ENCODE measurements around the gene EI24. TPM values are rescaled to one million over a fixed set of nuclear protein-coding genes. Genes with fewer than 3 reads are reported as not detected.

Gene EI24
- total and polyA plus RNA-seq, 2 of the 8 experiments (the other 6 are each of a cell fraction or from before 2014, with no cell fraction given): 135 to 264 TPM

DNA sequence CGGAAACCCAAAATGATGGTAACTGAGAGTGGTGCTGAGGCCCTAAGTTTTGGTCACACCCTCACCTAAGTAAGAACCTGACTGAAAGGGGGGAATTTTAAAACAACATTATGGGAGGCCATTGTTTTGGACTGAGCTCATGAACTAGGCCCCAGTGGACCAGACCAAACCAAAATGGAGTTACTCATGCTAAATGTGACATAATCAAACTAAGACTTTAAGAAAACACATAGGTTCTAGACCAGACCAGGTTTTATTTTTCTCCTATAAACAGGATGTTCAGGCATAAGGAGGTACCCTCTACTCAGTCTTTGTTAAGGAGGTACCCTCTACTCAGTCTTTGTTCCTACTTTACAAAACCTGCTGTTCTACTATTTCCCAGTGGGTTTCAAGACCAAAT lies 7.4 kb upstream of the EI24 start:
- FAIRE-seq (no peak), DNase-seq (ENCODE audit: low read depth in 1 of 2, low spot score in 2 of 2) (no peak)
- no peak overlapping the region for H4K91ac ChIP-seq (replicated peaks; ENCODE audit: insufficient read length, low read length)
- H4K8ac ChIP-seq (ENCODE audit: extremely low read depth, insufficient read depth, low read length): no peak overlapping the region
- no peak overlapping the region for H2BK5ac ChIP-seq (ENCODE audit: low read depth, low read length)
- no peak overlapping the region for H3K56ac ChIP-seq (replicated peaks; ENCODE audit: insufficient read length, low read depth, low read length)
- no peak overlapping the region for H3K14ac ChIP-seq (ENCODE audit: insufficient read length)
- H4K20me1 ChIP-seq (replicated peaks in 1 of 2; ENCODE audit: control insufficient read depth in 1 of 2, insufficient read depth in 2 of 2, low read length in 2 of 2): no peaks in the 10 kb centered on the region
- H3K4me2 ChIP-seq (ENCODE audit: insufficient read depth in 1 of 2, low read depth in 2 of 2, low read length in 2 of 2): no peak overlapping the region
- no peaks in the 10 kb centered on the region for H3K79me2 ChIP-seq (ENCODE audit: control insufficient read depth in 1 of 2, insufficient read depth in 2 of 2, low read length in 2 of 2)
- no peak overlapping the region for H2BK20ac ChIP-seq (ENCODE audit: low read length)
- TF ChIP-seq CHD2 (IDR thresholded peaks at IDR 0.05; ENCODE audit: low read length) (no peak), POU5F1 (IDR thresholded peaks at IDR 0.05; ENCODE audit: low read depth, low read length) (no peak), YY1 (IDR thresholded peaks at IDR 0.05; ENCODE audit: low read depth, low read length) (no peak), SUZ12 (IDR thresholded peaks at IDR 0.05; ENCODE audit: low read length) (no peak), PHF8 (conservative IDR thresholded peaks at IDR 0.05; ENCODE audit: low read depth, low read length) (no peak), NRF1 (IDR thresholded peaks at IDR 0.05; ENCODE audit: low read depth, low read length) (no peak), SAP30 (IDR thresholded peaks at IDR 0.05; ENCODE audit: insufficient read depth, insufficient replicate concordance, low read length) (no peak), KDM1A (IDR thresholded peaks at IDR 0.05; ENCODE audit: borderline replicate concordance, low read length) (no peak), ZNF274 (IDR thresholded peaks at IDR 0.05; ENCODE audit: borderline replicate concordance, extremely low read depth, low read length) (no peak), EZH2 (IDR thresholded peaks at IDR 0.05; ENCODE audit: low read depth, low read length, severe bottlenecking) (no peak), TEAD4 (IDR thresholded peaks at IDR 0.05; ENCODE audit: low read depth, low read length) (no peak), CTBP2 (IDR thresholded peaks at IDR 0.05; ENCODE audit: borderline replicate concordance, insufficient read depth, insufficient read length, low read length) (no peak), NANOG (IDR thresholded peaks at IDR 0.05; ENCODE audit: insufficient read depth, low read depth, low read length, poor library complexity, severe bottlenecking) (no peak), KDM4A (IDR thresholded peaks at IDR 0.05; ENCODE audit: low read depth, low read length, severe bottlenecking) (no peak), CEBPB (IDR thresholded peaks at IDR 0.05; ENCODE audit: low read depth, low read length) (no peak)
- no peak overlapping the region for H2AK5ac ChIP-seq (ENCODE audit: low read depth, low read length)
- no peak overlapping the region for H4K5ac ChIP-seq (ENCODE audit: insufficient read length, low read depth, low read length)
- no peak overlapping the region for H2BK15ac ChIP-seq (ENCODE audit: low read length)
- H3K27ac ChIP-seq (ENCODE audit: low read depth, low read length): no peak overlapping the region
- H2BK12ac ChIP-seq (ENCODE audit: low read depth, low read length): no peak overlapping the region
- no peaks in the 10 kb centered on the region for H3K23me2 ChIP-seq (ENCODE audit: low read depth, low read length)
- H3K36me3 ChIP-seq (ENCODE audit: control insufficient read depth in 2 of 4, insufficient read depth in 4 of 4, low read length in 3 of 4): no peaks in the 10 kb centered on the region
- no peak overlapping the region for H3K4ac ChIP-seq (replicated peaks; ENCODE audit: insufficient read length, low read depth, low read length)
- no peak overlapping the region for H3K4me3 ChIP-seq (ENCODE audit: extremely low read depth in 1 of 4, insufficient read depth in 2 of 4, low read depth in 3 of 4, low read length in 4 of 4)
- H3K9ac ChIP-seq (replicated peaks in 1 of 4; ENCODE audit: extremely low read depth in 1 of 4, low read depth in 3 of 4, low read length in 3 of 4): no peak overlapping the region
- no peak overlapping the region for H3K18ac ChIP-seq (ENCODE audit: extremely low read depth, low read length)
- H3K79me1 ChIP-seq (ENCODE audit: low read depth, low read length): no peaks in the 10 kb centered on the region
- H3K4me1 ChIP-seq (replicated peaks in 1 of 4; ENCODE audit: control insufficient read depth in 3 of 4, insufficient read depth in 4 of 4, low read length in 3 of 4): no peaks in the 10 kb centered on the region
- H3K9me3 ChIP-seq (ENCODE audit: insufficient read depth in 2 of 2, low read depth in 1 of 2, low read length in 1 of 2): no peaks in the 10 kb centered on the region
- H2BK120ac ChIP-seq (replicated peaks; ENCODE audit: low read depth, low read length): no peak overlapping the region
- WGBS, 2 experiments (ENCODE audit: extremely low coverage in 1 of 2, insufficient coverage in 1 of 2, insufficient read length in 1 of 2, insufficient replicate concordance in 2 of 2, low coverage in 1 of 2, low lambda C conversion rate in 2 of 2, missing lambda C conversion rate in 1 of 2): 94% methylated on average over 1 of the region's 1 CpG; no CpG with 5 or more reads in 1 of the 2 experiments
- no peak overlapping the region for H3K23ac ChIP-seq (ENCODE audit: insufficient read length)
- H3K27me3 ChIP-seq (replicated peaks in 1 of 4; ENCODE audit: control insufficient read depth in 3 of 4, extremely low read depth in 1 of 4, insufficient read depth in 3 of 4, low read length in 3 of 4): no peaks in the 10 kb centered on the region
- POLR2A ChIA-PET (ENCODE audit: partially characterized antibody): no interaction called here
- CTCF ChIA-PET (ENCODE audit: partially characterized antibody): no interaction called here
- H2AFZ ChIP-seq (ENCODE audit: low read length): no peak overlapping the region

Data from H1 (cell line).